ELF-1 (cell line): ENCODE data around the gene NFATC4.
"Not testable (repeated sequence)": the region's sequence is repeated elsewhere in the genome, so short reads cannot be mapped to it uniquely, and the experiment has no call there.

Experiments
- DNase-seq: peaks from one replicate; pipeline ENCODE4 v3.0.0-alpha.2; 2016; ENCODE audit warnings: low read depth, low spot score

The NFATC4 gene

GRCh38 chr14:24387579-24387978, 19.6 kb downstream of the NFATC4 start:
- DNase-seq, result not testable (repeated sequence)

GRCh38 chr14:24388474-24389179, 20.6 kb downstream of the NFATC4 start:
- DNase-seq, result no peak

- no peak for DNase-seq
Observed at GRCh38 chr14:24389226-24389848, 21.4 kb downstream of the NFATC4 start.

- no peak for DNase-seq
Observed at GRCh38 chr14:24390701-24391468, 22.9 kb downstream of the NFATC4 start.

- no peak for DNase-seq
Observed at GRCh38 chr14:24392325-24393091, 24.5 kb downstream of the NFATC4 start.

- no peak for DNase-seq
Observed at GRCh38 chr14:24394275-24394674, 26.3 kb downstream of the NFATC4 start.

GRCh38 chr14:24395609-24396582, 27.9 kb downstream of the NFATC4 start:
- DNase-seq, result no peak

- DNase-seq, result no peak
Observed at GRCh38 chr14:24397639-24398292, 29.8 kb downstream of the NFATC4 start.

- no peak for DNase-seq
Observed at GRCh38 chr14:24398293-24398652, 30.3 kb downstream of the NFATC4 start.

GRCh38 chr14:24398653-24399446, 30.9 kb downstream of the NFATC4 start, which contains the start of gene NYNRIN:
NYNRIN (plus strand) TSS chr14:24399003; CDS start chr14:24399247, 244 bp downstream.
- DNase-seq, result no peak

GRCh38 chr14:24399447-24399822, 31.5 kb downstream of the NFATC4 start:
- no peak for DNase-seq

GRCh38 chr14:24399999-24400718, 32.2 kb downstream of the NFATC4 start:
- no peak for DNase-seq

GRCh38 chr14:24401810-24402702, 34.1 kb downstream of the NFATC4 start:
- DNase-seq, result no peak

- no peak for DNase-seq
Observed at GRCh38 chr14:24403294-24403998, 35.5 kb downstream of the NFATC4 start.

- DNase-seq, result no peak
Observed at GRCh38 chr14:24404814-24405213, 36.8 kb downstream of the NFATC4 start.

GRCh38 chr14:24406416-24406815, 38.4 kb downstream of the NFATC4 start:
- DNase-seq, result no peak
